ENCODE measurements around the gene WDR7.

Gene WDR7

GRCh38 chr18:56987236-56987635, 336.1 kb downstream of the WDR7 start:
- DNase-seq (ENCODE audit: low read depth, low spot score): no peak

DNA sequence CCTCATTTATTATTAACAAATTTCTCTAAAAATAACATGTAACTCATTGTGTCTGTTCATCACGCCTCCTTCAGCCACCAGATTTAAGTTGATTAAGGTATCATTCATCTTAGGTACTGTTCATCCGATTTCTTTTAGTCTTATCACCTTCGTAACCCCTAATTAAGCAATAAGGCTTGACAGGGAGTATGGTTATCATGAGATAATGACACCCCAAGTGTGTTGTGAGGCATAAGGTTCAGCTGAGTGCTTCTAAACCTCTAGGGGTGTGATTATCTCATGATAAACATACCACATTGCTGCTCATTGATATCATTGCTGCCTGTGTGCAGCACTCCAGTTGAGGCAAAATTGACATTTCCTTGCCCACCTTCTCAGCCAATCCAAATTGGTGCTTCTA, 336.9 kb downstream of the WDR7 start:
- DNase-seq (ENCODE audit: low read depth, low spot score): no peak

DNA sequence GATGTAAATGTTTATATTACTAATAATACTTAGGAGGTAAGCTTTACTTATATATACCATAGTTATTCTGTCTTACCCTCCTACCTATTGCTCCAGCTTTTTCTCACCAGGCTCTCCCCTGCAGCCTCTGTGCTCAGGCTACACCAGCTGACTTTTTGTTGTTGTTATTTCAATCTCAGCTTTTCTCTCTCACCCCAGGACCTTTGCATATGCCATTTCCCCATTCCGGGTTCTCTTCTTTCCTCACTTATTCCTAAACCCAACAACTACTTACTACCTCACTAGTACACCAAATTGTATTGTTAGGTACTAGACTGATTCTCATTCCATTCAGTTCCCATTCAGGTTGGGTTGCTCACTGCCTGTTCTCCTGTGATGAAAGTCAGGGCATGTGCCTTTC, 339.5 kb downstream of the WDR7 start:
- DNase-seq (ENCODE audit: low read depth, low spot score): no peak

DNA sequence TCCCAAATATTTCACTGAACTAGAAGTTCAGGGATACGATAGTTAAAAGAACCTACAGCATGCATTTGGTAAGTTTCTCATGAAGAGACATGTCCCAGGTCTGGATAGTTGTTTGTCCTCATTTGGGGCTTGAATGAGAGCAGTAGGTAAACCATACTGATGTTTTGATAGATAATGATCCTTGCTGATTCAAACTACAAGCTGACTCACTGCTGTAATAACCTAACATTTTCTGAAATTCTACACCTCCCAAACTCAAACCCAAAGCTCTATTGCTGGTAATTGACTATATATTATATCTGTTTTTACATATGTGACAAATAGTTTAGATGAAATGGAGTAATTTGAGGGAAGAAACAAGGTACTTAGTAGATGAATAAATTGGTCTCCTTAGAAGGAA, 341.6 kb downstream of the WDR7 start:
- DNase-seq (ENCODE audit: low read depth, low spot score): no peak

- peak; percentile 17 for DNase-seq (ENCODE audit: low read depth, low spot score)
Observed at GRCh38 chr18:56995579-56996188, 344.5 kb downstream of the WDR7 start.

DNA sequence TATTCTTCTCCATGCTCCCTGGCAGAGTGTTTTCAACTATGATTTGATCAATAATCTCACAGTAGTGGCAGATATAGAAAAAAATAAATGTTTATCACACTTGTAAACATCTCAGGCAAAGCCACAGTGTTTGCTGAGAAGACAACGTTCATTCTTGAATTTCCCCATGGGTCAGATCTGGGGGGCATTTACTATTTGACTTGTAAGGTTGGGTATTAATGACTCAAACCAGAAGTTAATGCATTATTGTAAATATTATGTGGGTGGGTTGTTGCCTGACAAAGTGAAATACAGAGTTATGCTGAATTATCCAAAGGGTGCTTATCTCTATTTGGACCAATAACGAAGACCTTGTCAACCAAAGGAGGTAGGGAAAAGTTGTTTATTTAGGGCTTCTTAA, 346.0 kb downstream of the WDR7 start:
- no peak for DNase-seq (ENCODE audit: low read depth, low spot score)

GRCh38 chr18:56999823-57000222, 348.7 kb downstream of the WDR7 start:
- DNase-seq (ENCODE audit: low read depth, low spot score): no peak

DNA sequence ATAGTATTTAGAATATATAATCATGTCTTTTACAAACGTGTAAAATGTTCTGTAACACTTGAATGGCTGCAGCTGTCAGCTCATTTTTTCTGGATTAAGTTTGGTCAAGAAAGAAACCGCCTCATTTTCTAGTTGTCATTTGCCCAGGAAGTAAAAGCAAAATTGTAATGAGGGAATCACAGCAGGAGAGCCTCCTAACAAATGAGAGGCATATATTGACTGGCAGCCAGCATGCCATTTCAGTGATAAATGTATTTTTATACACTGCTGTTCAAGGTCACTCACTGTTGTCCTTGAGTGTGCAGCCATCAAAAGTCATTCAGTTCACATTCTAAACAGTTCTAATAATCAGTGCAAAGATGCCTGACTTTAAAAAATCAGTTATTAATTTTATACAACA, 351.5 kb downstream of the WDR7 start:
- no peak for DNase-seq (ENCODE audit: low read depth, low spot score)

- no peak for DNase-seq (ENCODE audit: low read depth, low spot score)
Observed at GRCh38 chr18:57003342-57003741, 352.2 kb downstream of the WDR7 start.

DNA sequence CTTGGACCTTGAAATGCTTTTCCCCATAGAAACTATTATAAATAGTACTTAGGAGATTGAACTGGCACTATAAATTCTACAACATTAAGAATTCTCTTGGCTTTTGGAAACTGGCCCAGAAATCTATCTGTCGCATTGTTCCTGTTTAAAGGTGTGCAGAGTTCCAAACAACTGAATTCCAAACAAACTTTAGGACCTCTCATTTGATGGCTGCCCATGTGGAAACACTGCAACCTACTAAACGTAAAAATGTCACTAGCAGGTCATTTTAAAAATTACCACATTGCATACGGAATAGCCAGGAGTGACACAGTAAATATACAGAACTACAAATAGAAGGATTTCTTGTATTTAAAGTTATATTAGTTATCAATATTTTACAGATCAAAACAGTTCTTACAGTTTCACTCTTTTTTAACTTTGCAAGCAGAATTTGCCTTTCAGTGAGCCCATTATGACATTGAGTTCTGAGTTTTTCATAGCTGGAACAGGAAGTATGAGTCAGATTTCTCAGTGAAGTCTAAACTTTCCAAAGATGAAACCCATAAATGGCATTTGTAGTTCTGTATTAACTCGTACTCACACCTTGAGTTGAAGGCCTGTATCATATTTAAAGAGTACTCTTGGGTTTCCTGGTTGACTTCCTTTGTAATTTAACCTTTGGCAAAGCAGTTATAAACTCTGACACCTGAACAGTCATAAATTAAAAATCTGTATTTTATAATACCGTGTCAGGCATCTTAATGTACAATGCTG, 353.4 kb downstream of the WDR7 start:
- DNase-seq (ENCODE audit: low read depth, low spot score): no peak

GRCh38 chr18:57008001-57008686, 357.0 kb downstream of the WDR7 start:
- DNase-seq (ENCODE audit: low read depth, low spot score): no peak

GRCh38 chr18:57009844-57010243, 358.7 kb downstream of the WDR7 start:
- no peak for DNase-seq (ENCODE audit: low read depth, low spot score)

DNA sequence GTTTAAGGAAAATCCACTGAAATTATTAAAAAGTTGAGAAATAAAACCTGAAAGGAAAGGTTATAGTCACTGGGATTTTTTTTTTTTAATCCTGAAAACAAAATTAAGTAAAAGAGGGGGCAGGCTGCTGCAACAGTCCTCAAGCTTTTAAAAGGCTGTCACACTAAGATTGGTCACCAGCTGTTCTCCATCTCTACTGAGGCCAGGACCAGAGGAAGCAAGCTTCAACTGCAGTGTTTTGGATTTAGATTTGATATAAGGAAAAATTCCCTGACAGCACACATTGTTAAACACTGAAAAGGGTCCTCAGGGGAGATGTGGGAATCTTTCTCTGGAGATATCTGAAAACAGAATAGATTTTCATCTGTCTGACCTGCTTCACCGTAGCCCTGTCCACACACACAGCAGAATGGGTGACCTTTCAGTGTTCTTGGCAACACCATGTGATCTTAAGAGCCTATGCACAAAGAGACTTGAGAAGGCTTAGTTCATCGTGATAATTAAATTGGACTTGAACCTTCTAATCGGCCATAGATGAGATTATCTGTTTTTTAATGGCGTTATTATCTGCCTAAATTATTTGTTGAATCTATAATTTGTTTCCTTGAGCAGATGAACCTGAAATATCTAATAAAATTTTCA, 363.7 kb downstream of the WDR7 start:
- no peak for DNase-seq (ENCODE audit: low read depth, low spot score)

DNA sequence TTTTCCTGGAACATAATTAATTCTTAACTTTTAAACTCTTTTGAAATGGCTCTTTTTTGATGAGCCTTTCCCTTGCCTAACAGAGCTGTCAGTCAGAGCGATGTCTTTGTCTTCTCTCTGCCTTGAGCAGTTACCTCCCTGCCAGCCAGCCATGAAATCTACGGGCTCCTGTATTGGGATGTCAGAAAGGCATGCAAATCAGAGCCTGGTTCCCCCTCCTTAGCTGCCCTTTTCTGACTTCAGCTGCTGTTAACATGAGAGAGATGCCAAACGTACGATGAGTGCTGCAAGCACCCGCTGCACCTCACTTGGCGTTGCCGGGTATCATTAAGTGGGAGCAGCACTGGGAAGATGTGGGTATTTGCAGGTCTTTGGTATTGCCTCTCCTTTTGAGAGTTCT, 364.3 kb downstream of the WDR7 start:
- DNase-seq (ENCODE audit: low read depth, low spot score): no peak

- no peak for DNase-seq (ENCODE audit: low read depth, low spot score)
Observed at GRCh38 chr18:57018845-57019244, 367.7 kb downstream of the WDR7 start.

DNA sequence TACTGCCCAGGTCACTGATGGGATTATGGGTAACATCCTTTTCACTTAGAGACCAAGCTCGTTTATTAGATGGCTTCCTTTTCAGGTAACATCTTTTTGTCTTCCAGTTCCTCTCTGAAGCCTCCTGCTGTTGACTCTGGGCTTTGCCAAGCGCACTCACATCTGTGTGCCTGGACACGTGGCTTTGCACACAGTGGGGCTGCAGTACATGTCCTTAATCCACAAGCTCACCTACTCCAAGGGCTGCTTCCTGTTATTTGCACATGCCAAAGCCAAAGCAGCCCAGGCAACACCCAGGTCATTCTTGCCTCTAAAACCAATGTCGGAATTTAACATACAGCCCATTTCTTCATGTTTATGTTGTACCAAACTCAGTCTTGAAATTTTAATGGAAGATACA, 371.6 kb downstream of the WDR7 start:
- no peak for DNase-seq (ENCODE audit: low read depth, low spot score)

DNA sequence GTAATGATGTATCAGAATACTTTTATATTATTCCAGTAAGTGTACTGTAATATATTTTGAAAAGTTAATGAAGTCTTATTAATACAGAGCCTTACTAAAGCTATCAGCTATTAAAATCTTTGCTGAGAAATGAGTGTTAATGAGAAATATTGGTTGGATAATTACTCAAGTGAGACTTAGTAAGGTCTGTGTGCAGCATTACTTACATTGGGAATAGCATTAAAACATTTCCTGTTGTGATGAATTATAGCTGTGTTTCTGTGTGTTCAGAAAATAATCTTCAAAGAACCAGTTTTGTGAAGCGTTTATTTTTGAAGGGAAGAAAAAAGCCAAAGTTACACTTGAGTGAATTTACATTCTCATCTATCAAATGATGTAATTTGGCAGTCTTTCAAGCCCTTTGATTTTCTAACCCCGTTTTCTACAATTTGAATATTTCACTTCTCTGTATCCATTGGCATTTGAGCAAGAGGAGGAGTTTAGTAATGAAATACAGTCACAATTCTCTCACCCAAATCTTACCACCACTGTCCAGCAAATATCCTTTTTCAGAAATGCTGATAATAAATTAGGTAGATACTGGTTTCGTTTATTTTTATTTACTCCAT, 372.2 kb downstream of the WDR7 start:
- DNase-seq (ENCODE audit: low read depth, low spot score): no peak

- DNase-seq (ENCODE audit: low read depth, low spot score): no peak
Observed at GRCh38 chr18:57025540-57025939, 374.4 kb downstream of the WDR7 start.

DNA sequence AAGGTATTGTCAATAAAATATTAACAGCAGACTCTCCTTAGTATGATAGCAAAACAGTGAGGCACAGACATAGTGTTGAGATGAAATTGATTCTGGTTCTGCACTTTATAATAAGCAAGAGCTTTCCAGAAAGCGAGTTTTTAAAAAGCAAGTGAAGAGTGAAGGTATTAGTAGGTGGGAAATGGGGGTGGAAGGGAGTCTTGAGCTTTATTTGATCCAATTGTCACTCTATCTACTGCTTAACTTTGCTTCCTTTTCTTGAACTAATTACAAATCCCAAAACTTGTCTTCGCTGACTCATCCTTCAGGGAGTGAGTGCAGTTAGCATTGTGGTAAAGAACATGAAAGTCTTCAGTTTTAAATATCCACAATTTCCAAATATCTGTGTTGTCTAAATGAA, 375.2 kb downstream of the WDR7 start:
- DNase-seq (ENCODE audit: low read depth, low spot score): no peak

- DNase-seq (ENCODE audit: low read depth, low spot score): no peak
Observed at GRCh38 chr18:57027190-57027708, 376.1 kb downstream of the WDR7 start.

GRCh38 chr18:57029761-57030160, 378.6 kb downstream of the WDR7 start:
- DNase-seq (ENCODE audit: low read depth, low spot score): peak; percentile 33

- no peak for DNase-seq (ENCODE audit: low read depth, low spot score)
Observed at GRCh38 chr18:57030417-57030816, 379.3 kb downstream of the WDR7 start.

Data from iPS DF 19.7 (cell line).